ENCODE measurements around the gene MMP1. TPM values are rescaled to one million over a fixed set of nuclear protein-coding genes. Genes with fewer than 3 reads are reported as not detected.

Gene MMP1
- total RNA-seq, 1 donor from 2014 or later, result not detected

DNA sequence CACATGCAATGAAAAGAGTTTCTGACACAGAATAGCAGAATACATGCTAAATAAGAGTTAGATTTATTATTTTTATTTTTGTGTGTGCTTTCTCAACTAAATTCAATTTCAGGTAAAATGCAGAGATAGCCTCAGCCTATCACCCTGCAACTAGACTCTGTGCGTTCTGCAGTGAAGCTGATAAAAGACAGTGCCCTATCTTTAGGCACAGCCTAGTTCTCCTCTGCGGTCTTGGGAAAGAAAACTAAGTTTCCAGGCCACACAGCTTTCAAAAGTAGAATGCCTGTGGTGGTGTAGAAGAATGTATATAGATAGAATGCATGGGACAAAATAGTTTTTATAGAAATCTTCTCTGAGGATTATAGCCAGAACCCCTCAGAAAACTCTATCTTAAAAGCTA lies 12.0 kb upstream of the MMP1 start:
- TF ChIP-seq, protein P1, sequence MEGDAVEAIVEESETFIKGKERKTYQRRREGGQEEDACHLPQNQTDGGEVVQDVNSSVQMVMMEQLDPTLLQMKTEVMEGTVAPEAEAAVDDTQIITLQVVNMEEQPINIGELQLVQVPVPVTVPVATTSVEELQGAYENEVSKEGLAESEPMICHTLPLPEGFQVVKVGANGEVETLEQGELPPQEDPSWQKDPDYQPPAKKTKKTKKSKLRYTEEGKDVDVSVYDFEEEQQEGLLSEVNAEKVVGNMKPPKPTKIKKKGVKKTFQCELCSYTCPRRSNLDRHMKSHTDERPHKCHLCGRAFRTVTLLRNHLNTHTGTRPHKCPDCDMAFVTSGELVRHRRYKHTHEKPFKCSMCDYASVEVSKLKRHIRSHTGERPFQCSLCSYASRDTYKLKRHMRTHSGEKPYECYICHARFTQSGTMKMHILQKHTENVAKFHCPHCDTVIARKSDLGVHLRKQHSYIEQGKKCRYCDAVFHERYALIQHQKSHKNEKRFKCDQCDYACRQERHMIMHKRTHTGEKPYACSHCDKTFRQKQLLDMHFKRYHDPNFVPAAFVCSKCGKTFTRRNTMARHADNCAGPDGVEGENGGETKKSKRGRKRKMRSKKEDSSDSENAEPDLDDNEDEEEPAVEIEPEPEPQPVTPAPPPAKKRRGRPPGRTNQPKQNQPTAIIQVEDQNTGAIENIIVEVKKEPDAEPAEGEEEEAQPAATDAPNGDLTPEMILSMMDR (IDR thresholded peaks at IDR 0.05; ENCODE audit: unreplicated experiment), result no peak
- Mint-ChIP-seq H3K4me1 (ENCODE audit: unreplicated experiment) (peaks cover 2% of the 10 kb centered on the region), H3K27ac (ENCODE audit: unreplicated experiment) (no peak overlapping the region), H3K36me3 (ENCODE audit: low read depth, unreplicated experiment) (no peaks in the 10 kb centered on the region), H3K9me3 (ENCODE audit: unreplicated experiment) (no peaks in the 10 kb centered on the region), H3K27me3 (ENCODE audit: unreplicated experiment) (peaks cover 2% of the 10 kb centered on the region), H3K4me3 (ENCODE audit: unreplicated experiment) (no peak overlapping the region)
- no peak for DNase-seq (ENCODE audit: low spot score)

DNA sequence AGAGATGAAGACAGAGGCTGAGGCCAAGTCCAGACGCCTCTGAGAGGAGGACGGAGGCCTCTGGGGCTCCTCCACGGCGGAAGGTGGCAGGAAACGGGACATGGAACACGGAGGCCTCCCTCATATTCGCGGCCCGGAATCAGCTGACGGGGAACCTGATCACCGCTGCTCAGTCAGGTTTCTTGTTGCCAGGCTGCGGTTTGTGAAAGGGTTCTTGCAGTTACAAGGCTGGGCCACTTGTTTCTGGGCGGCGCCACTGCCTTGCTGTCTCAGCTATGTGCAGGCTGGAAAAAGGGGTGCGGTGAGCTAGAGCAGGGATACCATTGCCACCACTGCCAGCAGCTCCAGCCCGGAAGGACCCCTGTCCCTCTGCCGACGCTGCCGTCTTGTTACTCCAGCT lies 10.0 kb upstream of the MMP1 start:
- DNase-seq (ENCODE audit: low spot score), result peak; percentile 60
- H3K27ac Mint-ChIP-seq (ENCODE audit: unreplicated experiment), result no peak overlapping the region
- no peak overlapping the region for H3K4me3 Mint-ChIP-seq (ENCODE audit: unreplicated experiment)

DNA sequence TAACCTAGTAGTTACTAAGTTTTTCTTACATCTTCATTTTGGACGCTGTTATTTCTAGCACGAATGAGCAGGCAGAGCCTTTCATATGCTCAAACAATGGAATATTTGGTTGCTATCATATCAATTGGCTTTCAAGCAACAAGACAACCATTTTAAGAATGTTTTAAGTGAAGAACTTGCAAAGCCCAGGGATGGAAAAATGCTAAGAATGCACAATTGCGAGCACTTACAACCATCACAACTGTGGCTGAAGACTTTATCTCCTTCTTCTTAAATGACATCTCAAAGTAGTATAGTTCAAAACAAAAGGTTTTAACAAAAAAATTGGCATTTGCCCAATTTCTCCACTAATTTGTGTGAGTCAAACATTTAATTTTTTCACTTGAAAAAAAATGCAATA lies 8.3 kb upstream of the MMP1 start:
- no peak for DNase-seq (ENCODE audit: low spot score)
- Mint-ChIP-seq H3K27ac (ENCODE audit: unreplicated experiment) (no peak overlapping the region), H3K4me1 (ENCODE audit: unreplicated experiment) (peaks cover 2% of the 10 kb centered on the region), H3K36me3 (ENCODE audit: low read depth, unreplicated experiment) (no peaks in the 10 kb centered on the region), H3K9me3 (ENCODE audit: unreplicated experiment) (no peaks in the 10 kb centered on the region), H3K4me3 (ENCODE audit: unreplicated experiment) (no peak overlapping the region), H3K27me3 (ENCODE audit: unreplicated experiment) (peaks cover 2% of the 10 kb centered on the region)
- TF ChIP-seq, protein P1 (IDR thresholded peaks at IDR 0.05; ENCODE audit: unreplicated experiment), result no peak

More for the DNA sequence above, 10.0 kb upstream of the MMP1 start:
- TF ChIP-seq, protein P1 (IDR thresholded peaks at IDR 0.05; ENCODE audit: unreplicated experiment), result peak; percentile 48
- no peaks in the 10 kb centered on the region for H3K9me3 Mint-ChIP-seq (ENCODE audit: unreplicated experiment)
- peaks cover 2% of the 10 kb centered on the region for H3K27me3 Mint-ChIP-seq (ENCODE audit: unreplicated experiment)
- peaks cover 2% of the 10 kb centered on the region for H3K4me1 Mint-ChIP-seq (ENCODE audit: unreplicated experiment)
- H3K36me3 Mint-ChIP-seq (ENCODE audit: low read depth, unreplicated experiment), result no peaks in the 10 kb centered on the region

DNA sequence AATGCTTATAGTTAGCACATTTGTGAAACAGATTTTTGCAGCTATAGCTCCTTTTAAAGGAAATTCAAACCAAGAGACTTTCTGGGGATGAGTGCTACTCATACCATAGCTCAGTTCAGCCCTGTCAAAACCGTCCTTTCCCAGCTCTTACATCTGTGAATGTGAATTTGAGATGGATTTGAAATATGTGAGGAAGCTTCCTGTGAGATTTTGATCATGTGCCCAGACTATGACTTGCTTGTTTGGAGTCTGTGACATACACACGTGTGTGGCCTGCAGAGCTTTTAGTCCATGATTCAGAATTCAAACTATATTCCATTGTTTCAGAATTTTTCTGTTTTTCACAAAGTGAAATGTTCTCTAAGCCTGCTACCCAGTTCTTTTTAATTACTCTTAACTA lies 4.4 kb upstream of the MMP1 start:
- DNase-seq (ENCODE audit: low spot score), result no peak
- Mint-ChIP-seq H3K27me3 (ENCODE audit: unreplicated experiment) (peaks cover 4% of the 10 kb centered on the region), H3K4me1 (ENCODE audit: unreplicated experiment) (peaks cover 10% of the 10 kb centered on the region), H3K4me3 (ENCODE audit: unreplicated experiment) (no peak overlapping the region), H3K9me3 (ENCODE audit: unreplicated experiment) (no peaks in the 10 kb centered on the region), H3K36me3 (ENCODE audit: low read depth, unreplicated experiment) (no peaks in the 10 kb centered on the region), H3K27ac (ENCODE audit: unreplicated experiment) (no peak overlapping the region)
- TF ChIP-seq, protein P1 (IDR thresholded peaks at IDR 0.05; ENCODE audit: unreplicated experiment), result no peak

DNA sequence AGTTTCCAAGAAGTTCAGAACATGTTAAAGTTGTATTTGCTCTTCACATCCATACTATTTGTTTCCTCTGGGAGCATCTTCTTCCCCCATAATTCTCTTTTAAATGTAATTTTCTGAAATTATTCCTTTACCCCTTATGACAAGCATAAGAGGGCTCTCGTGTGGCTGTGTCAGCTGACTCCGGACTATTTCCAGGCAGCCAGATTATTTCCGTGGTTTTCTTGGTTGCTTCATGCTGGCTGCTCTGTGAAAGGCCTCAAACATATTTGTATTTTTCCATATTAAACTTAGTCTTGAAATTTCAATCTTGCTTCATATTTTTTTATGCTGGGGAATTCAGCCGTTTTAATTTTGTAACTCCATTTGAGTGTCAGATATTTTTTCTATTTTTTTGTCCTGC lies 2.8 kb upstream of the MMP1 start:
- Mint-ChIP-seq H3K4me3 (ENCODE audit: unreplicated experiment) (no peak overlapping the region), H3K4me1 (ENCODE audit: unreplicated experiment) (peaks cover 10% of the 10 kb centered on the region), H3K9me3 (ENCODE audit: unreplicated experiment) (no peaks in the 10 kb centered on the region), H3K27ac (ENCODE audit: unreplicated experiment) (no peak overlapping the region), H3K36me3 (ENCODE audit: low read depth, unreplicated experiment) (no peaks in the 10 kb centered on the region), H3K27me3 (ENCODE audit: unreplicated experiment) (peaks cover 2% of the 10 kb centered on the region)
- no peak for DNase-seq (ENCODE audit: low spot score)
- TF ChIP-seq, protein P1 (IDR thresholded peaks at IDR 0.05; ENCODE audit: unreplicated experiment), result no peak
